Stimulated activated CD8-positive, alpha-beta memory T cell treated with anti-CD3 and anti-CD28 coated beads, Interleukin-12 subunit alpha, Interleukin-12 subunit beta, amount 100 ng/mL, for 24 hours (primary cell): ENCODE data around the gene C19orf73.

Experiments
- DNase-seq: peaks from one replicate; pipeline ENCODE4 v3.0.0-alpha.2; 2020; ENCODE audit errors: extremely low read depth

The C19orf73 gene

GRCh38 chr19:49118565-49119410 lies at the start of gene C19orf73:
Gene C19orf73, minus strand, starts transcription at chr19:49119143. Its CDS starts 121 bp downstream, at chr19:49119022.
- peak; percentile 83 for DNase-seq

- no peak for DNase-seq
Measured at GRCh38 chr19:49168421-49168820, 49.5 kb upstream of the C19orf73 start.

- no peak for DNase-seq
Measured at GRCh38 chr19:49167857-49168409, 49.0 kb upstream of the C19orf73 start.

GRCh38 chr19:49165865-49166301 lies 46.9 kb upstream of the C19orf73 start:
- DNase-seq = no peak

GRCh38 chr19:49165111-49165750 lies 46.3 kb upstream of the C19orf73 start:
- no peak for DNase-seq

GRCh38 chr19:49161987-49162386 lies 43.0 kb upstream of the C19orf73 start:
- no peak for DNase-seq

GRCh38 chr19:49160450-49161189 lies 41.7 kb upstream of the C19orf73 start:
- DNase-seq = no peak

- no peak for DNase-seq
Measured at GRCh38 chr19:49157445-49158224, 38.7 kb upstream of the C19orf73 start, which contains the start of gene TRPM4. Gene TRPM4, plus strand, starts transcription at chr19:49157792. Its CDS starts 75 bp downstream, at chr19:49157867.

GRCh38 chr19:49155820-49156346 lies 36.9 kb upstream of the C19orf73 start:
- no peak for DNase-seq

- no peak for DNase-seq
Measured at GRCh38 chr19:49155005-49155819, 36.3 kb upstream of the C19orf73 start, which contains the start of gene HRC. Gene HRC, minus strand, starts transcription at chr19:49155396. Its CDS starts 159 bp downstream, at chr19:49155237.

GRCh38 chr19:49154279-49154678 lies 35.3 kb upstream of the C19orf73 start:
- no peak for DNase-seq

GRCh38 chr19:49153167-49153809 lies 34.3 kb upstream of the C19orf73 start:
- DNase-seq = no peak

- no peak for DNase-seq
Measured at GRCh38 chr19:49152119-49152550, 33.2 kb upstream of the C19orf73 start.

GRCh38 chr19:49151267-49152118 lies 32.5 kb upstream of the C19orf73 start:
- DNase-seq = no peak

- no peak for DNase-seq
Measured at GRCh38 chr19:49150944-49151243, 32.0 kb upstream of the C19orf73 start.

GRCh38 chr19:49150106-49150943 lies 31.4 kb upstream of the C19orf73 start:
- no peak for DNase-seq

GRCh38 chr19:49149652-49150105 lies 30.7 kb upstream of the C19orf73 start:
- DNase-seq = no peak
